ENCODE measurements around the gene NKAIN2.

DNA sequence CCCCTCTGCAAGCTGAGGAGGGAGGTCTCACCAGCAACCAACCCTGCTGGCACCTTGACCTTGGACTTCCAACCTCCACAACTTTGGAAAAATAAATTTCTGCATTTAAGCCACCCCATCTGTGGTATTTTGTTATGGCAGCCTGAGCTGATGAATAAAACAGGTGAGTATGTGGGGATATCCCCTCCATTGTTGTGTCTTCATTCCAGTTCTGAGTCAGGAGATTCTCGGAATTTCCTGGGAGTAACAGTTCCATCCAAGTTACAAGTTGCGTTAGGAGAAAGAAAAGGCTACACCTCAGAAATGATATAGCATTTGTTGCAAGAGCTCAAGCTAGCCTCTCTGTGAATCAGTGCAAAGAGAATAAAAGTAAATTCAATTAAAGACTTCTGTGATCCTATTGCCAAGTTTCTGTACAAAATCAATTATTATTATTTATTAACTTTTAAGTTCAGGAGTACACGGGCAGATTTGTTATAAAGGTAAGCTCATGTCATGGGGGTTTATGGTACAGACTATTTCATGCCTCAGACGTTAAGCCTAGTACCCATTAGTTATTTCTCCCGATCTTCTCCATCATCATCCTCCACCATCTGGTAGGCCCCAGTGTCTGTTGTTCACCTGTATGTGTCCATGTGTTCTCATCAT, 153.0 kb downstream of the NKAIN2 start:
- TF ChIP-seq, protein P1, sequence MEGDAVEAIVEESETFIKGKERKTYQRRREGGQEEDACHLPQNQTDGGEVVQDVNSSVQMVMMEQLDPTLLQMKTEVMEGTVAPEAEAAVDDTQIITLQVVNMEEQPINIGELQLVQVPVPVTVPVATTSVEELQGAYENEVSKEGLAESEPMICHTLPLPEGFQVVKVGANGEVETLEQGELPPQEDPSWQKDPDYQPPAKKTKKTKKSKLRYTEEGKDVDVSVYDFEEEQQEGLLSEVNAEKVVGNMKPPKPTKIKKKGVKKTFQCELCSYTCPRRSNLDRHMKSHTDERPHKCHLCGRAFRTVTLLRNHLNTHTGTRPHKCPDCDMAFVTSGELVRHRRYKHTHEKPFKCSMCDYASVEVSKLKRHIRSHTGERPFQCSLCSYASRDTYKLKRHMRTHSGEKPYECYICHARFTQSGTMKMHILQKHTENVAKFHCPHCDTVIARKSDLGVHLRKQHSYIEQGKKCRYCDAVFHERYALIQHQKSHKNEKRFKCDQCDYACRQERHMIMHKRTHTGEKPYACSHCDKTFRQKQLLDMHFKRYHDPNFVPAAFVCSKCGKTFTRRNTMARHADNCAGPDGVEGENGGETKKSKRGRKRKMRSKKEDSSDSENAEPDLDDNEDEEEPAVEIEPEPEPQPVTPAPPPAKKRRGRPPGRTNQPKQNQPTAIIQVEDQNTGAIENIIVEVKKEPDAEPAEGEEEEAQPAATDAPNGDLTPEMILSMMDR (conservative IDR thresholded peaks at IDR 0.05): no peak
- no peak for TF ChIP-seq ZFX (IDR thresholded peaks at IDR 0.05)

Data from C4-2B (cell line).